Uterus (tissue), 2 donors: Measurements from ENCODE around the gene SPIB.

Experiments used
- POLR2A ChIP-seq, 2 donors: fragments of 450-650 bp; IDR thresholded peaks; one replicate each; pipeline ENCODE4 v1.6.1; 2016; ENCODE audit warnings: antibody characterized with exemption in 2 of 2, mild to moderate bottlenecking in 1 of 2, moderate library complexity in 1 of 2
- TF ChIP-seq, protein P1 (sequence below), 4 experiments: fragments of 200-600 bp in 2 of 4; fragments of 450-650 bp in 2 of 4; sonication (generic) in 2 of 4; IDR thresholded peaks; one replicate each; pipeline ENCODE4 v1.5.1; 2016 to 2019; ENCODE audit warnings: antibody characterized with exemption in 4 of 4, mild to moderate bottlenecking in 2 of 4, moderate library complexity in 1 of 4

- TF ChIP-seq, protein P1, sequence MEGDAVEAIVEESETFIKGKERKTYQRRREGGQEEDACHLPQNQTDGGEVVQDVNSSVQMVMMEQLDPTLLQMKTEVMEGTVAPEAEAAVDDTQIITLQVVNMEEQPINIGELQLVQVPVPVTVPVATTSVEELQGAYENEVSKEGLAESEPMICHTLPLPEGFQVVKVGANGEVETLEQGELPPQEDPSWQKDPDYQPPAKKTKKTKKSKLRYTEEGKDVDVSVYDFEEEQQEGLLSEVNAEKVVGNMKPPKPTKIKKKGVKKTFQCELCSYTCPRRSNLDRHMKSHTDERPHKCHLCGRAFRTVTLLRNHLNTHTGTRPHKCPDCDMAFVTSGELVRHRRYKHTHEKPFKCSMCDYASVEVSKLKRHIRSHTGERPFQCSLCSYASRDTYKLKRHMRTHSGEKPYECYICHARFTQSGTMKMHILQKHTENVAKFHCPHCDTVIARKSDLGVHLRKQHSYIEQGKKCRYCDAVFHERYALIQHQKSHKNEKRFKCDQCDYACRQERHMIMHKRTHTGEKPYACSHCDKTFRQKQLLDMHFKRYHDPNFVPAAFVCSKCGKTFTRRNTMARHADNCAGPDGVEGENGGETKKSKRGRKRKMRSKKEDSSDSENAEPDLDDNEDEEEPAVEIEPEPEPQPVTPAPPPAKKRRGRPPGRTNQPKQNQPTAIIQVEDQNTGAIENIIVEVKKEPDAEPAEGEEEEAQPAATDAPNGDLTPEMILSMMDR (IDR thresholded peaks at IDR 0.05), result no peak
- no peak for TF ChIP-seq POLR2A (IDR thresholded peaks at IDR 0.05)
These were observed 59.2 kb downstream of the SPIB start for GRCh38 chr19:50477751-50478515.
